HTR-8/SVneo (cell line): Measurements from ENCODE around the gene TIMP2.
"Not testable (repeated sequence)": the region's sequence is repeated elsewhere in the genome, so short reads cannot be mapped to it uniquely, and the experiment has no call there.

ENCODE experiments used
- DNase-seq: peaks from one replicate; pipeline ENCODE4 v3.0.0; 2011; ENCODE audit warnings: low spot score, mixed read lengths; ENCODE audit not compliant: insufficient read length
- FAIRE-seq: peaks from 2 replicates; lab custom pipeline; 2011; peaks lifted over from hg19 to GRCh38; lab: Jason Lieb, UNC

Gene TIMP2

GRCh38 chr17:78925234-78925633 is at the start of gene TIMP2:
Gene TIMP2, minus strand, starts transcription at chr17:78925387. Its CDS starts 299 bp downstream, at chr17:78925088.
- DNase-seq (peak; percentile 83), FAIRE-seq (peak; percentile 28)

GRCh38 chr17:78973792-78974520 is 48.8 kb upstream of the TIMP2 start:
- FAIRE-seq: no peak

GRCh38 chr17:78973196-78973595 is 48.0 kb upstream of the TIMP2 start:
- no peak for DNase-seq
- no peak for FAIRE-seq

More at GRCh38 chr17:78973792-78974520, 48.8 kb upstream of the TIMP2 start:
- DNase-seq: no peak

GRCh38 chr17:78972507-78973105 is 47.4 kb upstream of the TIMP2 start:
- no peak for FAIRE-seq

GRCh38 chr17:78971756-78972506 is 46.7 kb upstream of the TIMP2 start:
- DNase-seq (no peak), FAIRE-seq (no peak)

More at GRCh38 chr17:78972507-78973105, 47.4 kb upstream of the TIMP2 start:
- no peak for DNase-seq

GRCh38 chr17:78970834-78971755 is 45.9 kb upstream of the TIMP2 start:
- no peak for FAIRE-seq
- peak; percentile 78 for DNase-seq

DNA sequence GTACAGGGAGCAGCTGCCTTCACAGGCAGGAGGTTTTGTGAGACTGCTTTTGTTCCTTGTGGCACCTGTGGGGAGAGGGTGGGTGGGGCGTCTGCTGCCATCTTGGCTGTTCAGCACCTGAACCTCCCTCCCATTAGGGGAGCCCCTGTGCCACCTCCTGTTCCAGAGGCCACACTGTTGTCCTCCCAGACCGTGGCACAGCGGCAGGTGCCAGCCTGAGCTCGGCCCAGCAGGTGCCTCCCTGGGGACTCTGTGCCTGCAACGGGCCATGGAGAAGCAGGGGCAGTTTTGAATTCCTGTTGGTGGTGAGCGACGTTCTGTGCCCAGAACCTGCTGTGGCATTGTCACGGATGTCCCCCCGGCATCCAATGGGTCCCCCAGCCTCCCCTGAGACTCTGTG is 44.7 kb upstream of the TIMP2 start:
- FAIRE-seq (no peak), DNase-seq (no peak)

- FAIRE-seq: no peak
- DNase-seq: no peak
Measured at GRCh38 chr17:78967782-78968362, 42.7 kb upstream of the TIMP2 start.

- no peak for FAIRE-seq
Measured at GRCh38 chr17:78966910-78967600, 41.9 kb upstream of the TIMP2 start.

GRCh38 chr17:78966123-78966813 is 41.1 kb upstream of the TIMP2 start:
- DNase-seq (no peak), FAIRE-seq (no peak)

More at GRCh38 chr17:78966910-78967600, 41.9 kb upstream of the TIMP2 start:
- no peak for DNase-seq

GRCh38 chr17:78965491-78965924 is 40.3 kb upstream of the TIMP2 start:
- FAIRE-seq (no peak), DNase-seq (no peak)

- DNase-seq (no peak), FAIRE-seq (no peak)
Measured at GRCh38 chr17:78963378-78963777, 38.2 kb upstream of the TIMP2 start.

DNA sequence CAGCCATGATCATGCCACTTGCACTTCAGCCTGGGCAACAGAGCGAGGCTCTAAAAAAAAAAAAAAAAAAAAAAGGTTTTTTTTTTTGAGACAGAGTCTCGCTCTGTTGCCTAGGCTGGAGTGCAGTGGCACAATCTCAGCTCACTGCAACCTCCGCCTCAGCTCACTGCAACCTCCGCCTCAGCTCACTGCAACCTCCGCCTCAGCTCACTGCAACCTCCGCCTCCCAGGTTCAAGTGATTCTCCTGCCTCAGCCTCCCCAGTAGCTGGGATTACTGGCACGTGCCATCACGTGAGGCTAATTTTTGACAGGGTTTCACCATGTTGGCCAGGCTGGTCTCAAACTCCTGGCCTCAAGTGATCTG is 37.8 kb upstream of the TIMP2 start:
- DNase-seq, FAIRE-seq: not testable (repeated sequence)

DNA sequence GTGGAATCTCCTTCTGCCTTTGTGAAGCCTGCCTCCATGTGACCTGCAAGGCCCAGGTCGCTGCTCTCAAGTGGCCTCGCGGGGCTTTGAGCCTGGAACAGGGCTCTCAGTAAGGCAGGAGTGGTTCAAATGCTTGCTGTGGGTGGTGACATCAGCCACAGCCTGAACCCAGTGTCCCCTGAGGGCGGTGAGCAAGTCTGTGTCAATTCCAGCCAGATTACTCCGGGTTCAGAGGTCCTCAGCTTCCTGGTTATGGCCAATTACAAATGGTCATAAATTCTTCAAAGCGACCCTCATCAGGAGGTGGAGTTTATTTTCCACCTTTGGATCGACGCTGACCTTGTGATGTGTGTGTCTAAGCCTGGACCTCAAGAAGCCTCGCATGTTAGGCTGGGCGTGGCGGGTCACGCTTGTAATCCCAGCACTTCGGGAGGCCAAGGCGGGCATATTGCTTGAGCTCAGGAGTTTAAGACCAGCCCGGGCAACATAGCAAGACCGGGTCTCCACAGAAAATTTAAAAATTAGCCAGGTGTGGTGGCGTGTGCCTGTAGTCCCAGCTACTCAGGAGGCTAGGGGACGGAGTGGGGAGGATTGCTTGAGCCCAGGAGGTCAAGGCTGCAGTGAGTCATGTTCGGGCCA is 37.3 kb upstream of the TIMP2 start:
- FAIRE-seq (peak; percentile 49), DNase-seq (no peak)

DNA sequence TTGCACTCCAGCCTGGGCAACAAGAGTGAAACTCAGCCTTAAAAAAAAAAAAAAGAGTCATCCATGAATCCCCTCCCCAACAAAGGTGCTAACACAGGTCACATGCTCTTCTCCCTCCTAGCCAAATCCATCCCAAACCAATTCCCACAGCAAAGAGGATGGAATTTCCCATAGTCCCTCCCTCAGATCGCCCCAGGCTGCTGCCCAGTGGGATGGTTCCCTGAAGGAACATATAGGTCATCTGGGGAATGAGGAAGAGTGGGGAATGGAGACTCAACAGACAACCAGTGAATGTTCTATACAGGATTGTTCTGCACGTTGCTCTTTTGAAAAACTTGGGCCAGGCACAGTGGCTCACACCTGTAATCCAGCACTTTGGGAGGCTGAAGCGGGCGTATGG is 36.4 kb upstream of the TIMP2 start:
- FAIRE-seq: no peak
- DNase-seq: no peak

- DNase-seq (no peak), FAIRE-seq (no peak)
Measured at GRCh38 chr17:78960928-78961327, 35.7 kb upstream of the TIMP2 start.

DNA sequence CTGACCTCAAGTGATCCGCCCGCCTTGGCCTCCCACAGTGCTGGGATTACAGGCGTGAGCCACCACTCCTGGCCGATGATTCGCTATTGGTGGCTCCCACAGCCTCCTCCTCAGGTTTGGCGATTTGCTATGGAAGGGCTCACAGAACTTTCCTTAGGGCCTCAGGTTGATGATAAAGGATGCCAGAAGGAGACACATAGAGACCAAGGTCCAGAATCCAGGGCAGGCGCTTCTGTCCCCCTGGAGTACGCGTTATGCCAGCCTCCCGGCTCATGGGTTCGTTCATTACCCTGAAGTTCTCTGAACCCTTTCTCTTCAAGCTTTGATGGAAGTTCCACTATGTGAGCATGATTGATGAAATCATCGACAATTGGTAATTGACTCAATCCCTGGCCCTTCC is 34.6 kb upstream of the TIMP2 start:
- no peak for FAIRE-seq

DNA sequence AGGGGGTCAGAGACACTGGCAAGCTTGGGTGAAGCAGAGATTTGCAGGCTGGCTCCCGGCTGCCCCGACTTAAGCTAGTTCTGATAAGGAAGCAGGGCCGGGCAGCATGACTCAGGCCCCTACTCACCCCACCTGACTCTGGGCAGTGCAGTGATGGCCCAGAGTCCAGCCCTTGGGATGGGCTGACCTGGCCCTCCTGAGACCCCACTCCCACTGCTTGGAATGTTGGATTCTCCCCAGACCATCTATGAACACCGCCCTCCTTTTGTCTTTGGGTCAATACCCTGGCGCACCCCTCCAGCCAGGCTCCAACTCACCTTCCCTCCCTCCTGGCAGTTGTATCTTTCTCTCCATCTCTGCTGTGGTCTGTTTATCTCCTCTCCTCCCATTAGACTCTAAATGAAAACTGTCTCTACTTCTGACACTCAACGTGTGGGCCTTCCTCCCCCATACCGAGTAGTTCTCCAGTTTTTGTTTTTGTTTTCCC is 33.5 kb upstream of the TIMP2 start:
- DNase-seq (no peak), FAIRE-seq (no peak)

More for the DNA sequence above, 34.6 kb upstream of the TIMP2 start:
- DNase-seq: no peak
